LoVo (cell line): ENCODE results near the gene PEA15.

Source experiments
- DNase-seq: peaks from one replicate; pipeline ENCODE4 v3.0.0-alpha.2; 2016; ENCODE audit warnings: low spot score

Gene PEA15

DNA sequence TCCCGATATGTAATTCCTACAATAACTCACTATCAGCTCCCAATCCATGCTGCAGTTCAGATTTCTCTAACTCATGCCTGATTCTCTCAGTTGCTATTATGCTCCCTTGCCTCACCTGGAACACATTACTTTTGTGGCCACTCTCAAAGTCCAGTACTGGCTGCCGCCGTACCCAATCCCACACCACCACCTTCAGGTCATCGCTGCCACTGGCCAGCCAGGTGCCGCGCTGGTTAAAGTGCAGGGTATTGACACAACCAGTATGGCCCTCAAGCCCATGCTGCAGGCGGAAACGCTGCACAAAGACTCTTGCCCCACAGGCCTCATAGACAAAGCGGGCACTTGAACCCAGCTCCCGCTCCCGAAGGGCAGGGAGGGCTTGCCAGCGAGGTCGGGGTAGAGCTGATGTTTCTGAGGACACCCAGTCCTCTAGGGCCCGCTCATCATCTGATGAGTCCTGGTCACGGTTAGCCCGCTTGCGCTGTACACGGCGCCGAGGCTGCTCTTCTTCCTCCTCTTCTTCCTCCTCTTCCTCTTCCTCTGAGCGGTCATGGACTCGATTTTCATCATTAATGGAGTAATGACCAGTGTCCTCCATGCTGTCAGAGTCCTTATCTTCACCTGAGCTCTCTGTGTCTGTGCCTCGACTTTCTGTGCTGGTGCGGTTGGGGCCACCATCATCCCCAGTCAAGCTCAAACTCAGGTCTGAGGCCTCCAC lies 34.6 kb downstream of the PEA15 start:
- no peak for DNase-seq

DNA sequence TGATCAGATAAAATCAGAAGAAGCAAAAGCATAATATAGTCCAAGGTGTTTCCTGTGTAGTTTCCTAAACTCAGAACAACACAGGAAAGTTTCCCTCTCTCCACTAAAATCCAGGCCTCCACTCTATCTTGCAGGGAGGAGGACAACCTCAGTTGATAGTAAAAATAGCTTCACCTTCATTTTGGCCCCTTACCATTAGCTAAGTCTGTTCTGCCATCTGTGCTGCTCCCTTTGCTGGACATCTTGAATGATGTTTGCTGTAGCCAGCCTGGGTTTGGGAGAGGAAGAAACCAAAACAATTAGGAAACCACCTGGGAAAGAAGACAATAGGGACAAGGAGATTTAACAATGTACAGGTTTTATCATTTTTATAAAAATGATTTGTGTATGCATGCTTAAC lies 38.6 kb downstream of the PEA15 start:
- no peak for DNase-seq

DNA sequence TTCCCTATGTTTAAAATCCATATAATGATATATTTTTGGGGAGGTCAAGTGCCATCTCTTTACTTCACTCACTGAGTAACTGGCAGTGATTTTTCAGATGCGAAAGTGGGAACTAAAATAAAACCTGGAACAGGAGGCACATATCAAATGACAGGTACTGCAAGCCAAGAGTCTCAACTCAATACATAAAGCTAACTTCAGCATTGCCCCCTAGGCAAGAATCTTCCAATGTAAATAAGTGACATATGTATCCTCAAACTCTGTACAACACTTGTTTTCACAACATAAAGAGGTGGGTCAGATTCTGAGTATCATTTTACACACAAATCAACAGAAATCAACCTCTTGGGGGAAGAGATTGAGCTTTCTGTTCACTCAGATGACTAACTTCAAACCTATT lies 39.0 kb downstream of the PEA15 start:
- no peak for DNase-seq

DNA sequence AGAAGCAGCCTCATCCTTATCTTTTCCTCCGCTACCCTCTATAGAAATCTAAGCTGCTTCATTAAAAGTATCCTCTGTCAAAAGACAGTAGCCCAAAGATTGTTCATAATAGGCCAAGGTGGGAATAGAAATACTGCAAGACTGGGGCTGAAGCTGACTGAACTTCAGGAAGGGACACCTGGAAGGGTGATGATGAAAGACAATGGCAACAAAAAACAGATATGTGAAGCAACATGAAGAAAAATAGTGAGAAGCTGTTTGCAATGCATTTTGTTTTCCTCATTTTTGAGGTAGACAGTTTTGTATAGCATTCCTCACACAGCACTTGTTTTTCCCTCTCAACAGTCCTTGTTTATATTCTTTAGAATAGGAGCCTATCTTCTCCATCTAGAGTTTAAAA lies 40.2 kb downstream of the PEA15 start:
- DNase-seq, result no peak

DNA sequence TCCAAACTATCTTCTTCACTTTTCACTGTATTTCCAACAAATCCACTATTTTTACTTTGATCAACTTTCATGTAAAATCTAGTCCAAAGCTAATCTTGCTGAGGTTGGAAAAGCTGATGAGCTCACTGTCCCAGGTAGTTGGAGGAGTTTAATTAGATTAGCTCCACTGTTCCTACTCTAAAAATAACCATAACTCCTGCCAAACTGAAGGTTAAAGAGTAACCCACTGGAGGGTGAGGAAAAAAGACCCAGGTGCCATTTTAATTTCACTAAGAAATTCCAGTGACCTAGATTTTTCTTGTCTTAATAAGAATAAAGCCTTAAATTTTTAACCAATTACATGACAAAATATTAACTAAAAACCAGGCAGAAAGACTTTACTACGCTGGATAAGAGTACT lies 41.9 kb downstream of the PEA15 start:
- no peak for DNase-seq

DNA sequence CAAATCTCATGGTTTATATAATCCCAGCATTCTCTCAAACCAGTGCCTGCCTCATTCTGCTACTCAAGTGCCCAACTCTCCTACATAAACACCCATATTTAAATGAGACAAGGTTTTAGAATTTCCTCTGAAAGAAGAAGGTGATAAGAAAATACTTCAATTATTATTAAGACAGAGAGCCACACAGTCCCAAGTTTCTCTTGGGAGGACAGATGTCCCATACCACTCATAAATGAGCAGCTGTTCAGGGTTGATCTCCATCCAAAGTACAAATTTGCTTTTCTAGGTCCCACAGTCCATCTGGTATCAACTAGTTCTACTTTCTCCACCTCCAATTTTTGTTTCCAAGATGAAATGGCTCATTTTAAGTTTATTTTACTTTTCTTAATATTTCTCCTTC lies 45.8 kb downstream of the PEA15 start:
- DNase-seq, result no peak

DNA sequence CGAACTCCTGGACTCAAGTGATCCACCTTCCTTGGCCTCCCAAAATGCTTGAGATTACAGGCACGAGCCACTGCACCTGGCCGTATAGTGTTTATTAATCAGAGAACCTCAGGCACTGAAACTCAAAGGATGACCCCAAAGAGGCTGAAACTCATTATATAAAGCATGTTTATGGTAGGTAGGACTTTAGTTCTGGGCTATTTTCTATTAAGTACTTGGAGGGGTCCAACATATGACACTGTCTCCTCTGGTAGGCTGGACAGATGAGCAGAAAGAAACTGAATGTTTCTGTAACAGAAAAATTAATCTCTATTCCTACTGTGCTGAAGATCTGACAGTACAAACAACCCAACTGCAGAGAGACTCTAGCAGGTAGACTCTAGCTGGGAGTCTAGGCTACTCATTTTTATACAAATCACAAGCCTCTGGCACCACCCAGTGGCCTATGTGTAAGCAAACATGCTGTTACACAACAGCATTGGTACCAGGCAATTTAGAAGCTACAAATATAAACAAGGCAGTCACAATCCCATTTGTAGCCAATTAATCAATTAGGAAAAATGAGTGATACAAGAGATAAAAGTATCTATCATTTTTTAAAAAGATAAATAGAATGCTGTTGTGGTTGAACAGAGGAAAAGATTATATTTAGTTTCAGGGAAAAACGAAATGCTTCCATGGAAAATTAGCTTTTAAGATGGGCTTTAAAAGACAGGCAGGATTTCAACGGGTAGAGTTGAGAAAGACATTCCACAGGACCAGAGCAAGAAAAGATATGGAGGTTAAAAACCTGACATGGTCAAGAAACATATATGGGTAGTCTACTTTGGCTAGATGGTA lies 46.7 kb downstream of the PEA15 start:
- DNase-seq, result peak; percentile 36

DNA sequence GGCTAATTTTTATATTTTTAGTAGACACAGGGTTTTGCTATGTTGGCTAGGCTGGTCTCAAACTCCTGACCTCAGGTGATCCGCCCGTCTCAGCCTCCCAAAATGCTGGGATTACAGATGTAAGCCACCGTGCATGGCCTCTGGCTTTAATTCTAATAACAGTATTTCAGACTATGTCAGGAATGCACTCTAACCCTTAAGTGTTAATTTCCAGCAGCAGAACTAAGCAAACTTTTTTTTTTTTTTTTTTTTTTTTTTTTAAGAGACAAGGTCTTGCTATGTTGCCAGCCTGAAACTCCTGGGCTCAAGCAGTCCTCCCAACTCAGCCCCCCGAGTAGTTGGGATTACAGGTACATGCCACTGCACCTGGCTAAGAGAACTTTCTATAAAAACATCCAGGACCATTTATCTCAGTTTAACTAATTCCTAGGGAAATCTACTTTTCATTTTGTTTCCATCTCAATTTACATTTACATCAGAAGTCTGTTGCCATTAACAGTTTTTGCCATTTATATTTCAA lies 50.7 kb downstream of the PEA15 start:
- no peak for DNase-seq

DNA sequence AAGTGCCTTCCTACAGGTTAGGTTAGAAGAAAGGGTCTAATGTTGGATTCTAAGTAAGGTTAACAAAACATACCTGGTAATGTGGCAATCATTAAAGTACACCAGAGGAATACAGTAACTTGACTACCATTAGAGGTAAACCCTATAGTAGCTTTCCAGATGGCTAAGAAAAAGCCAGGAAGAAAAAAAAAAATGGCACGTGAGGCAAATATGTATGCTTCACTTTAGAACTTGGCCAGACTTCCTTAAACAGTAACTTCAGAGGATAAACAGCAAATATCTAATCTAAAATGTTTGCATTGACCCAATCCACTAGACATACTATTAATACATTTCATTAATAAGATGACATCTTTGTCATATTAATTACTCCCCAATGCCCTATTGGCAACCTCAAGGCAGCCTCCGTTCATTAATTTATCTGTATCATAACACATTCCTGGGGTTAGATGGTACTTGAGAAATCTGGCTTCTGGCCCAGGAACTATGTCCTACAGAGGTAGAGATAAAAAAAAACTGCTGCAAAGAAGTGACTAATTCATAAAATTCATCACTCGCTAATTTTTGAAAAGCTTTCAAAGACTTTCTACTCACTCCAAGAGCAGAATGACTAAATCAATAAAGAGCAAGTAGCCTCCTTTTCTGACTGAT lies 51.3 kb downstream of the PEA15 start:
- no peak for DNase-seq

DNA sequence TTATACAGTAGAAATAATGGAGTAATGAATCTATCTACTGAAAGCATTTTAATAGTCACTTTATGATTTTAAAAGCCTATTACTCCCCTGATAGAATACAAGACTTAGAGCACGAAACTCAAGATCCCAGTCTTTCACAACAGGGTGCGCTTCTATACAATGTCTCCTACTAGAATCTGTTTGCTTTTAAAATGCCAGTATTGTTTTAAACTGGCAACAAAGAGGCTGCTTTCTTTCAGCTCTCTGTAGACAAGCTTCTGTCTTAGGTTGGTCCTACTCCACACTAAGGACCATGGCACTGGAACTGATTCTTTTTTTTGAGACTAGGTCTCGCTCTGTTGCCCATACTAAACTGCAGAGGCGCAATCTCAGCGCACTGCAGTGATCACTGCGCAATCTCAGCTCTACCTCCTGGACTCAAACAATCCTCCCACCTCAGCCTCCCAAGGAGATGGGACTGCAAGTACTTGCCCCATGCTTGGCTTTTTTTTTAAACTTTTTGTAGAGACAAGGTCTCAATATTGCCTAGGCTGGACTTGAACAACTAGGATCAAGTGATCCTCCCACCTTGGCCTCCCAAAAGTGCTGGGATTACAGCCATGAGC lies 52.3 kb downstream of the PEA15 start:
- no peak for DNase-seq

DNA sequence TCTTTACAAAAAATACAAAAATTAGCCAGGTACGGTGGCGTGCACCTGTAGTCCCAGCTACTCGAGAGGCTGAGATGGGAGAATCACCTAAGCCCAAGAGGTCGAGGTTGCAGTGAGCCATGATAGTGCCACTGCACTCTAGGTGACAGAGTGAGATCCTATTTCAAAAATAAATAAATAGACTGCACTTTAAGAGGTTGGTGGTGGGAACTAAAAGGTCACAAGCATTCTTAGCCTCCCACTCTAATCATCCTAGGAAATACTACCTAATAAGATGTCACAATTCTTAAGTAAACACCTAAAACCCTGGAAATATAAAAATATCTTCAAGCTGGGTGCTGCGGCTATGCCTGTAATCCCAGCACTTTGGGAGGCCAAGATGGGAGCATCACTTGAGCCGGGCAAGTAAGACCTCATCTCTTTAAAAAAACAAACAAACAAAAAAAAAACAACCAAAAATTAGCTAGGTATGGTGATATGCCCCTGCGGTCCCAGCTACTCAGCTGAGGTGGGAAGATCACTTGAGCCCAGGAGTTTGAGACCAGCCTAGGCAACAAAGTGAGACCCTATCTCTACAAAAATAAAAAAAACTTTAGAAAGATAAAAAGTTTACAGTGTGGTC lies 53.1 kb downstream of the PEA15 start:
- DNase-seq, result no peak

DNA sequence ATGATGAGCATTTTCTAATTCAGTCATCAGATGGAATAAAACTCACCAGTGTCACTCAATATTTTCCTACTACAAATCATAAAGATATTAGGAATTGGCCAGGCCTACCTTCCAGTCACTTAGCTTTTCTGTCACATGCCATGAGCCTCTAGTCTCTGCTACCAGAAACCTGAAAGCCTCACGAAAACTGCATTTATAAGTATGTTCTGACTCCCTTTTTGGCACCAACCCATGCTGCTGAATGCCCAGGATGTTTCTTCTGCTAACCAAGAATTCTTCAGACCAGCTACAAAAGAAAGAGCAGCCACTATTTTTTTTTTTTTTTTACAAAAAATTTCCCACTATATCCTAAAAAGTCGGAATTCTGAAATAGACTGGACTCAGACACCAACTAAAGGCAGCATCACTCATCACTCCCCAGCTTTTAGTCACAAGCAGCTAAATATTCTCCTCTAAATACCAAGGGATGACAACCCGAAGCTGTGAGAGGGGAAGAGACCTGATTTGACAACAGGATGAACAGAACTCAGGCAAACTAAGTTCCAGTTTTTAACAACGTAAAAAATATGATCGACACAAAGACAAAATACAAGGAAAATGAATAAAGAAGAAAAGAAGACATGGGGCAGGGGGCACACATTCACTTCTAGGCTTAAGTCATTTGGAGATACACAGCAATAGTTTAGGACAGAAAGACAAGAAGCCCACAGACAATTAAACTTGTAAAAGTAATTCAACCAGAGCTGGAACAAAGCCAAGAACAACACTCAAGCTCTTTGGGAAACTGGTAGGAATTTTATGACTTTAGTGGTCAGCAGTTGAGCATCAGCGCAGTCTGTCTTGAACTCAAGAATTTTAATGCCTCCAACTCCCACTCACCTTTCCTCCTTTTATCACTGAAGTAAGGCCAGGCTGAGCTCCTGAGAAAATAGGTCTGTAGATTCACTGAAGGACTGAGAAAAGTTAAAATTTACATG lies 55.5 kb downstream of the PEA15 start:
- peak; percentile 82 for DNase-seq

DNA sequence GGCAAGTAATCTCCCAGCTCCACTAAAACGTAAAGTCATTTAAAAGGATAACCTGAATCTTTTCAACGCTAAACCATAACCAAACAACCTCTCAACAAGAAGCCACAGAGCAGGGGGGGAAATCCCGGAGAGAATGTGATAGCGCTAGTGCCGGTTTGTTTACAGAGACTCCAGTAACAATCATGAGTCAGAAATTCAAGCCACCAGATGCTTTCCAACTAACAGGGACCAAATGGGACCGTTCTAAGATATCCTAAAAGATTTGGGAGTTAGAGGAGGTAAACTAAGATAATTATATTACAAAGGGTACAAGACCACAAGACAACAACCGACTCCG lies 56.3 kb downstream of the PEA15 start:
- peak; percentile 60 for DNase-seq

DNA sequence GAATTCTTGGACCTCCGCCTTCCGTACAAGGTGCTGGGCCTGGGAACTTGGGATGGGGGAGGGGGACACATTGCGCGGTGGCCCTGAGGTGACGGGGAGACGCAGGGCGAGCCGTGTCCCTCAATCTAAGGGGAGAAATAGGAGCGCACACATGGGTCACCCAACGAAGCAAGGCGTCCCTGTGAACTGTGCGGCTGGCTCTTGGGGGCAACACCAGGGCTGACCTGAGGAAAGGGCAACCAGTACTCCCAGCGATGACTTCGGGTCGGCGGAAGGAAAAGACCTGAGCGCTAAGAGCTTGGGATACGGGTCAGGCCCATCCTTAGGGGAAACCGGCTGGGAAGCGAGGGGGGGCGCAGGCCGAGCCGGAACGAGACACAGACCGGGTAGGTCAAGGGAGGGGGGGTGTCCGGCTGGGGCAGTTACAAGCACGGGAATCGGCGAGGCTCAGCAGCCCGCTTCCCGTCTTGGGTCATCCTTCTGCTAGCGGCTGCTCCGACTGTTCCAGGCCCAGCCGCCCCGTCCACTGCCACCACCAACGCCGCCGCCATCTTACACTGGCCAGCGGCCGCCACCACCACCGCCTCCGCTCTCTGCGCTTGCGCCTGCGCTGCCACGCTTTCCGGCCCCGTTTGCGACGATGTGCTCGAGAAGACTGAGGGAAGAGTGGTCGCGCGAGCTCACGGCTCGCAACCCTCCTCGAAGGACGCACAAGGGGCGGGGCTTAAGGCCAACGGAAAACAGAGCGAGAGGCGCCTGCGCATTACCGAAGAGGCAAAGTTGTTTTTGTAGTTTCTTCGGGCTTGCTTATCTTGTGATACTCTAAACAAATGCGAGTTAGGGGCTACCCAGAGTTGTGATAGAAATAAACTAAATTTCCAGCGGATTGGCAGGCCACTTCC lies 57.0 kb downstream of the PEA15 start, which contains the start of gene DCAF8:
DCAF8 (minus strand) TSS at position 657 of the 902 bp plus-strand sequence. CDS start 18,541 bp downstream, outside the sequence.
- peak; percentile 98 for DNase-seq

DNA sequence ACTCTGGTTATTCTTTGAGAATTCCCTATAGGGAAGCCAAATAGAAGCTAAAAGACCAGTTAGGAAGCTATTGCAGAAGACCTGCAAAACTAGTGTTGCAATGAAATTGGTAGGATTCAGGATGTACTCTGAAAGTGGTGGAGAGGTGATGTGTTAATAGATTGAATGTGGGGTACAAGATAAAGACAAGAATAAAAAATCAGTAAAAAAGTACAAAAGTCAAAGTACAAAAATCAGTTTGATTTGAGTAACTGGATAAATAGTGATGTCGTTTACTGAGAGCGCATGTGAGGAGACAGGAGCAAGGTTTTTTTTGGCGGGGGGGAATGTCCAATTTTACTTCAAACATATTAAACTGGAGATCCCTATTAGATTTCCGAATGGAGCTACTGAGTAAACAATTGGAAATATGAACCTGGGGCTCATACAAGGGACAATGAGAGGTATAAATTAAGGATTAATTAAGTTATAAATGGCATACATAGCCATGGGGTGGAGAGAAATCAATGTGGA lies 59.7 kb downstream of the PEA15 start:
- no peak for DNase-seq
